HG03571 (cell line): ENCODE data around the gene LILRA1.
"Not testable (repeated sequence)": the region's sequence is repeated elsewhere in the genome, so short reads cannot be mapped to it uniquely, and the experiment has no call there.

Experiments
- ATAC-seq: cut with Tn5 transposase; IDR thresholded peaks from one replicate; pipeline ENCODE4 v1.9.1; 2021; ENCODE audit not compliant: unreplicated experiment

Gene LILRA1

DNA sequence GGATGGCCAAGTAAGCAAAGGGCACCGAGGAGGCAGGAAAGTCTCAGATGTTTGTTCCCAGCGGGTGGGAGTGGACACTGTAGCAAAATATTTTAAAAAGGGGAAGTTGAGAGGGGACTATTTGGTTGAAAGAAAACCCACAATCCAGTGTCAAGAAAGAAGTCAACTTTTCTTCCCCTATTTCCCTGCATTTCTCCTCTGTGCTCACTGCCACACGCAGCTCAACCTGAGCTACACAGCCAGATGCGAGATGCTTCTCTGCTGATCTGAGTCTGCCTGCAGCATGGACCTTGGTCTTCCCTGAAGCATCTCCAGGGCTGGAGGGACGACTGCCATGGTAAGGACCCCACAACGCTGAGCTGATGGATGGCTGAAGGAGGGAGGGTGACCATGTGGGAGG, at the start of gene LILRA1:
LILRA1 (plus strand) TSS at position 188 of the 400 bp plus-strand sequence. CDS start 613 bp downstream, outside the sequence.
- not testable (repeated sequence) for ATAC-seq

- ATAC-seq = no peak
Measured at GRCh38 chr19:54548806-54549205, 44.6 kb upstream of the LILRA1 start.

- no peak for ATAC-seq
Measured at GRCh38 chr19:54549224-54549623, 44.2 kb upstream of the LILRA1 start.

DNA sequence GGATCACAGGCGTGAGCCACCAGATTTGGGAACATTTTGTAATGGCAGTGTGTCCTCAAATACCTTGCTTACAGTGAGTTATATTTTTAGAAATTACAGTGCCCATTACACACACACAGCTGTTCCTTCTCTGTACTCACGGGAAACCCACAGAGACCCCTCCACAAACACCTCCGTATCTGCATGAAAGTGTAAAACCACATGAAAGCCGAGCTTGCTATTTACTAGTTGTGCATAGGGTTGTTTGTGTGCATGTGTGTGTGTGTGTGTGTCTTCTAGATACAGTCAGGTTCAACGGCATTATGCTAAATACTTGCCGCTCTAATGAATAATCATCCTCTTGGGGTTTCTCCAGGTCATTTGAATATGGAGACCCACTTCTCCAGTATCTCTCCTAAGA, 42.1 kb upstream of the LILRA1 start:
- no peak for ATAC-seq

DNA sequence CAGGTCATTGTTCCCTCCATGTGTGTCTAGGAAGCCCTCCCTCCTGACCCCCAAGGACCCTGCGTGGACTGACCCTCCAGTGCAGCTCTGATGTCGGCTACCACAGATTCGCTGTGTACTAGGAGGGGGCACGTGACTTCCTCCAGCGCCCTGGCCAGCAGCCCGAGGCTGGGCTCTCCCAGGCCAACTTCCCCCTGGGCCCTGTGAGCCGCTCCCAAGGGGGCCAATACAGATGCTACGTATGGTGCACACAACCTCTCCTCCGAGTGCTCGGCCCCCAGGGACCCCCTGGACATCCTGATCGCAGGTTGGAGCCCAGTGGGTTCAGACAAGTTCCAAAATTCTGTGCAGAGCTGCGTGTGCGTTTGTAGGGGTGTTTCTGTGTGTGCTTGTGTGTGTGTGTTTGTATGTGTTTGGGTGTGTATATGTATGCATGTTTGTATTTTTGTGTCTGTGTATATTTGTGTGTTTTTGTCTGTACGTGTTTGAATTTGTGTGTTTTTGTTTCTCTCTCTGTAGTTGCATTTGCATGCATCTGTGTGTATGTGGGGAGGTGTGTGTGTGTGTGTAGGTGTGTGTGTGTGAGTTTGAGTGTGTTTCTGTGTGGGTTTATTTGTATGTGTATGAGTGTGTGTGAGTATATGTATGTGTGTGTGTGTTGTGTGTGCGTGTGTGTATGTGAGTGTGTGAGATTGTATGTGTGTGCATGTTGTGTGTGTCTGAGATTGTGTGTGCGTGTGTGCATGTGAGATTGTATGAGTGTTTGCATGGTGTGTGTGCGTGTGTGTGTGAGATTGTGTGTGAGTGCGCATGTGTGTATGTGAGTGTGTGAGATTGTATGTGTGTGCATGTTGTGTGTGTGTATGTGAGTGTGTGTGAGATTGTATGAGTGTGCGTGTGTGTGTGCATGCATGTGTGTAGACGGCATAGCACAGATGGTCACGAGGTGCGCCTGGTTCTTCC, 41.2 kb upstream of the LILRA1 start:
- no peak for ATAC-seq

DNA sequence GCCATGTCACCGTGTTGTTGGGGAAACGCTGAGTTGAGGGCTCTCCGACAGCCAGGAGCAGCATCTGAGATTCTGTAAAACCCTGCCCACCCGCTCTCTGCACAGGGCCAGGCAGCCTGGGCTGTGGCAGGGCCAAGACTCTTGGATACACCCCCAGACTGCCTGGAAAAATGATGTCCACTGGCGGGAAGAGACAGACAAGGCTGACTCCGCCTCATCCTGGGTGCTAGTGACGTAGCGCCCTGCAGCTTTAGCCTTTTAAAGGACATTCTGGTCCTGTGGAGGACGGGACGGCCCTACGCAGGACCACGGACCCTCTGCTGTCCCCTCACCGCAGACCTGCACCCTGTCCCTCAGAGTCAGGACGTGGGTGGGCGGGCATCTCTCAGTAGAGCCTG, 40.5 kb upstream of the LILRA1 start:
- ATAC-seq = no peak

DNA sequence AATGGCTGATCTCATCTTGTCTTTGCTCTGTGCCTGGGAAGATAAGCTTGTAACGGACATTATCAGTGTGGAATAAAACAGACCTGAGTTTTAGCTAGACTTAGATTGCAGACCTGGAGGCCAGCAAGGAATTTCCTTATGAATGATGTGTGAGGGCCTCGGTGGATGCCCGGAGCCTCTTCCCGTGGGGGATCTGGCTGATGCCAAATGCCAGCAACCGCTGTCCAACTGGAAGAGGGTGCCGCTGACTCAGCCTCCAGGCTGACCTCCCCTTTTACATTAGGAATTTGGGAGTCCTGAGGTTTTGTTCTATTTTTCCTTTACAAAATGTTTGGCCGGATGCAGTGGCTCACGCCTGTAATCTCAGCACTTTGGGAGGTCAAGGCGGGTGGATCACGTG, 39.4 kb upstream of the LILRA1 start:
- no peak for ATAC-seq

DNA sequence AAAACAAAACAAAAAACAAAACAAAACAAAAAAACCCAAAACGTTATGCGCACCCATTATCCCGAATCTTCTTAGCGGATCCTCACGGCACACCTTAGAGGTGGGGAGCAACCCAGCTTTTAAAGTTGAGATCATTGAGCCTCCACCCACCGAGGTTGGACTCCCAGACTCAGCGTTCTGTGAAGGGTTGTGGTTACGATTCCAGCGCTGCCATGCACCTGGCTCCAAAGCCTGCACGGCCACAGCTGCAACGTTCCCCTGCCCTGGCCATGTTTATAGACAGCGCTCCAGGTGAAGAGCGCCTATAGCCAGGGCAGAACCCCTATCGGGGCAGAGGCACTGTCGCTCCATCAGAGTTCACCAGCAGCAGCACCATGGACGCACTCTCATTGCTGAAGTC, 38.5 kb upstream of the LILRA1 start:
- ATAC-seq = no peak

DNA sequence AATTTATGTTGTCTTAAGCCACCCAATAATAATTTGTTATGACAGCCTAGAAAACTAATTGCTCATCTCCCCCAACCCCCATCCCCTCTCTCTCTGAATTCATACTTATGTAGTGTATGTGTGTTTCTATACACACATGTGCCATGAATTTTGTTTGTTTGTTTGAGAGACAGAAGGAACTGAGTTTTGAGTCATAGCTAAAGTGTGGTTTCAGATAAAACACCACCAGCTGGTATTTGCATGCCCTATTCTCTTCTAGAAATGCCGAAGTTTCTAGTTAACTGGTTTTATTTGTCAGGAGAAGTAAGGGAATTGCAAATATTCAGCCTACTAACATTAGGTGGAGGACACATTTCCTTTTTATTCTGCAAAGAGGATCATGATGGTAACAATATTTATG, 37.2 kb upstream of the LILRA1 start:
- no peak for ATAC-seq

DNA sequence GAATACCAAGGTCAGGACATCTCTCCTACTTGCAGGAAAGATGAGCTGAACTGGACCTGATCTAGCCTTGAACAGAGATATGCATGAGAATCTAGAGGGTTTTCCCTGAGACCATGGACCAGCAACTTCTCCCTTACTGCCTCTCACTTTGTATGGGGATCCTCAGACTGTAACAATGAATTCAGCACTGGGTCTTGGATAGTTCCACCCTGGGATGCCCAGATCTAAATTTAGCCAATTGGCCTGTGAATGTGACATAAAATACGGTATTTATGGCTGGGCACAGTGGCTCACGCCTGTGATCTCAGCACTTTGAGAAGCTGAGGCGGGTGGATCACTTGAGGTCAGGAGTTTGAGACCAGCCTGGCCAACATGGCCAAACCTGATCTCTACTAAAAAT, 35.1 kb upstream of the LILRA1 start:
- ATAC-seq = no peak

DNA sequence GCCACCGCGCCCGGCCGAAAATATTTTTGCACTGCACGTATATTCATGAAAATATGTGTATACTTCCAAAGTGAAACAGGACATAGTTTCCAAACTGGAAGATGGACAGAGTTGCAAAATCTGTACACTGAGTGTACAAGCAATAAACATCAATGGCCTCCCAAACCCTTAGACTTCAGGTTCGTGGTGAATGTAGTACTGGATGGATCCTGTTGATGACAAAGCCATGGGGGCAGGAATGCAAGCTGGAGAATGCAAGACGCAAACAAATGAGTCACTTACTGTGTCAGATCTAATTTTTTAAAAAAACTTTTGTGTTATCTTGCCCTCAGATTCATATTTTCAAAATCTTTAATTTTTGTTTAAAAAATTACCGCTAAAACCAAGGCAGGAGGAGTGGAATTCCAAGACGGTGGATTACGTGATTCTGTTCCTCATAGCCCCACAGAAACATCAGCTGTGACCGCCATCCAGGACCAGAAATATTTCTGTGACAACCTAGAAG, 32.5 kb upstream of the LILRA1 start:
- no peak for ATAC-seq

DNA sequence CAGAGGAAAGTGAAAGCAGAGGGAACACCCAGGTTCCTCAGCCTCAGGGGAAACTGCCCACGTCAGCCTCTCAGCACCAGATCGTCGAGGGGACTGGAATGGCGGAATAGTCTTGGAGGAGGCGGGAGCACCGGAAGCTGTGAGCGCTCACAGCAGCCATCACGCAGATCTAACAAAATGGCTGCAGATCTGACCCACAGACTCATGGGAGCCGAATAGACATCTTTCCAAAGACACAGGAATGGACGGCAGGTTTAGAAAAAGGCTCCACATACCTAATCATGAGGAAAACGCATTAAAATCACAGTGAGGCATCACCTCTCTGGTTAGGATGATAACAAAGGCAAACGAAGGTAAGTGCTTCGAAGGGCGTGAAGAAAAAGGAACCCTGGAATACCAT, 31.6 kb upstream of the LILRA1 start:
- no peak for ATAC-seq

- not testable (repeated sequence) for ATAC-seq
Measured at GRCh38 chr19:54563206-54563605, 30.2 kb upstream of the LILRA1 start.

GRCh38 chr19:54570316-54570715, 23.1 kb upstream of the LILRA1 start:
- ATAC-seq = no peak

DNA sequence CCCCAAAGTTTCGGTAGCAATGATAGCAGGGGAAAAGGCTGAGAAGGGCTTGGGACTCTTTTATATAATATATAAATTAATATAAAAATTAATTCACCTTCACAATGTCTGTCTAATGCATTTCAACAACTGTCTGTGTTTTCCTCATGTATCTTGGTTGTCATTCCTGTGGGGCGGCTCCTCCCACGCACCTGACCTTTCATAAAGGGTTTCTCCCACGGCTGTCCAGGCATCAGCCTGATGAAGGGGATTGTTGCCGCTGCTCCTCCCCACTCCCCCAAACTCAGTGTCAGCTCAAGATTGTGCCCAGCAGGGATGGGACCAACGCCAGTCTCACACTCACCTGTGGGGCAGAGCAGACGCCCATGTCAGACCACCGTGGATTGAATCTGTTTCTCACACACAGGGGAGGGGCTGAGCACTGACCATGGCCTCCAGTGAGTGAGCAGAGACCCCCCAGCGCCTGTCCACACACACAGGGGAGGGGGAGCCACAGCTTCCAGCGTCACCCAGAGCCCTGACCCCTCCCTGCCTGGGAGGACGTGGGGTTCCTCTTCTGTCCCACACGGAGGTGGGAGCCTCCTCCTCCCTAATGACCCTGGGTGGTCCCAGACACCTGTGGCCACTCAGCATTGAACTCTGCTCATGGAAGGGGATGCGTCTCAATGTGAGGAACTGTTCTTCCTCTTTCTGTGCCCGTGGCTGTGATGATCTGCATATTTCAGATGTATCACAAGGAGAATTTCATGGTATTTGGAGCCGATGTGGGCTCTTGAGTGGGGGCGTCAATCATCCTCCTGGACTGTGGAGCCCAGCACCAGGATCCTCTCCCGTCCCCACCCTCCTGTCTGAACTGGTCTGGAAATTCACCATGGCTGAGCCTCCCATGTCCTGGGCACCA, 21.5 kb upstream of the LILRA1 start:
- not testable (repeated sequence) for ATAC-seq

GRCh38 chr19:54572696-54573311, 20.6 kb upstream of the LILRA1 start:
- ATAC-seq = no peak

- ATAC-seq = peak; percentile 66
Measured at GRCh38 chr19:54573330-54573872, 20.0 kb upstream of the LILRA1 start, which contains the start of gene LILRA2. Gene LILRA2 (plus strand): TSS chr19:54573790. CDS start chr19:54573879, 89 bp downstream.

DNA sequence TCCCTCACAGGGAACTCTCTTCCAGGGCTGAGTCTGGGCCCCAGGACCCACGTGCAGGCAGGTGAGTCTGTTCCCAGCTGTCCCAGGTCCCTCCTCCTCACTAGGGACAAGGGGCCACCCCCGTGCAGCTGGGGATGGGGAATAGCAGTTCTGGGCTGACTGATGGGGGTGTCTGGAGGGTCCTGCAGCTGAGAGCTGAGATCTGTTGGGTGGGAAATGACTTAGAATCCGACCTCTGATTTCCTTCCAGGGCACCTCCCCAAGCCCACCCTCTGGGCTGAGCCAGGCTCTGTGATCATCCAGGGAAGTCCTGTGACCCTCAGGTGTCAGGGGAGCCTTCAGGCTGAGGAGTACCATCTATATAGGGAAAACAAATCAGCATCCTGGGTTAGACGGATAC, 19.4 kb upstream of the LILRA1 start:
- ATAC-seq = no peak

DNA sequence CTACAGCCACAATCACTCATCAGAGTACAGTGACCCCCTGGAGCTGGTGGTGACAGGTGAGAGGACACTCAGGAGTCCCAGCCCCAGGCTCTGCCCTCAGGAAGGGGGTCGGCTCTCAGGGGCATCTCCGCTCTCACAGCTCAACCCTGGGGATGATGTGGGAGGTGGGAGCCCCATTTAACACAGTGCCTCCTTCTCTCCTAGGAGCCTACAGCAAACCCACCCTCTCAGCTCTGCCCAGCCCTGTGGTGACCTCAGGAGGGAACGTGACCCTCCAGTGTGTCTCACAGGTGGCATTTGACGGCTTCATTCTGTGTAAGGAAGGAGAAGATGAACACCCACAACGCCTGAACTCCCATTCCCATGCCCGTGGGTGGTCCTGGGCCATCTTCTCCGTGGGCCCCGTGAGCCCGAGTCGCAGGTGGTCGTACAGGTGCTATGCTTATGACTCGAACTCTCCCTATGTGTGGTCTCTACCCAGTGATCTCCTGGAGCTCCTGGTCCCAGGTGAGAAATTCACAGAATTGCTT, 18.8 kb upstream of the LILRA1 start:
- ATAC-seq = no peak

DNA sequence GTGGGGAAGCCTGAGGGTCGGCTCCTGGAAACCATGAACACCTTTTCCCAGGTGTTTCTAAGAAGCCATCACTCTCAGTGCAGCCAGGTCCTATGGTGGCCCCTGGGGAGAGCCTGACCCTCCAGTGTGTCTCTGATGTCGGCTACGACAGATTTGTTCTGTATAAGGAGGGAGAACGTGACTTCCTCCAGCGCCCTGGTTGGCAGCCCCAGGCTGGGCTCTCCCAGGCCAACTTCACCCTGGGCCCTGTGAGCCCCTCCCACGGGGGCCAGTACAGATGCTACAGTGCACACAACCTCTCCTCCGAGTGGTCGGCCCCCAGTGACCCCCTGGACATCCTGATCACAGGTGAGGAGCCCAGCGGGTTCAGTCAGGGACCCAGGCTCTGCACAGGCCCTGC, 18.2 kb upstream of the LILRA1 start:
- ATAC-seq = not testable (repeated sequence)
